NCI-H2227 (cell line): Measurements from ENCODE around the gene ASF1A.

Source experiments
- DNase-seq: peaks from one replicate; lab custom pipeline; 2025; ENCODE audit not compliant: unreplicated experiment; lab: John Stamatoyannopoulos, UW

The ASF1A gene

DNA sequence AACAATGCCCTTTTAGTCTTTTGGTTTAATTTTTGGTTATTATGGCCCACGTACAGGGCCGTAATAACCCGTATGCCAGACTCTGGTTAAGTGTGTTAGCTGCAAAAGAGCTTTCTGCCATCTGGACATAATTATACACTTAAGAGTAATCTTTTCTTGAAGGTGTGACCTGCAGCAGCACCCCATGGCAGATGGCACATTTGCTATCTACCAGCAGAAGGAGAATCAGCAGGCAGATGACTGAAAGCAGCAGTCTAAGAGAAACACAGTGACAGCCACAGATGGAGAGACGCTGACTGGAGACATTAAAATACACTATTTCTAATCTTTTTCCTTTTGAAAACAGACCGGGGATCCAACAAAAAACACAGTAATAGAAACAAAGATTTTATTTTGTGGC, 18.7 kb downstream of the ASF1A start:
- peak; percentile 81 for DNase-seq

DNA sequence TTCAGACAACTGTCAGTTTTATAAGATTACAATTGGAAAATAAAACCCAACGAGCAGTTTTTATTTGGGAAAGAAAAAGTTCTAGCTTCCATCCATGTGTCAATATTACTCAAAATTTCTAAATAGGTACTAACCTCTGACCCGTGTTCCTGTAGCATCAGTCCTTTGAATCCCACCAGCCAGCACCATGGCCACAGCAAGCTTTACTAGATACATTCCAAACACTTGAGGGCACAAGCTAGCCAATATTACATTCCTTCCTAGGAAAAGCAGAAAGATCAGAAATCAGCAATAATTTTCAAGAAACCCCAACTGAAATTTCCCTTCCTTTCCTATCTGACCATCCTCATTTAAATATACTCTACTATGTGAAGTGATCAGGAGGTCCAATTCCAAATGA, 19.2 kb downstream of the ASF1A start:
- DNase-seq = no peak

DNA sequence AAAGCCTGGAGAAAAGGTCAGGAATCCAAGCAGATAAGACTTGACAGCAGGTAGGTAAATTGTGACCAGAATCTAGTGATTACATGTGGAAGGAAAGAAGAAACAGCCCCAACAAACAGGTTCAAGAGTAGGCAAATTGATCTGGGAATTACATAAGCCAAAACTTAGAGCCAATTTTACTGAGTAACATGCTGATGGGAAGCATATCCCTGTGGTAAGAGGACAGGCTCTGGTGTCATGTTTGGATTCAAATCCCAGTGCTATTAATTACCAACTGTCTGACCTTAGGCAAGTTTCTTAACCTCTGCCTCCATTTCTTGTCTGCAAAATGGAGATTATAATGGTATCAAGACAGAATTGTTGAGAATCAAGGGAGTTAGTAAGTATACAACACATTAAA, 20.6 kb downstream of the ASF1A start:
- DNase-seq = no peak

DNA sequence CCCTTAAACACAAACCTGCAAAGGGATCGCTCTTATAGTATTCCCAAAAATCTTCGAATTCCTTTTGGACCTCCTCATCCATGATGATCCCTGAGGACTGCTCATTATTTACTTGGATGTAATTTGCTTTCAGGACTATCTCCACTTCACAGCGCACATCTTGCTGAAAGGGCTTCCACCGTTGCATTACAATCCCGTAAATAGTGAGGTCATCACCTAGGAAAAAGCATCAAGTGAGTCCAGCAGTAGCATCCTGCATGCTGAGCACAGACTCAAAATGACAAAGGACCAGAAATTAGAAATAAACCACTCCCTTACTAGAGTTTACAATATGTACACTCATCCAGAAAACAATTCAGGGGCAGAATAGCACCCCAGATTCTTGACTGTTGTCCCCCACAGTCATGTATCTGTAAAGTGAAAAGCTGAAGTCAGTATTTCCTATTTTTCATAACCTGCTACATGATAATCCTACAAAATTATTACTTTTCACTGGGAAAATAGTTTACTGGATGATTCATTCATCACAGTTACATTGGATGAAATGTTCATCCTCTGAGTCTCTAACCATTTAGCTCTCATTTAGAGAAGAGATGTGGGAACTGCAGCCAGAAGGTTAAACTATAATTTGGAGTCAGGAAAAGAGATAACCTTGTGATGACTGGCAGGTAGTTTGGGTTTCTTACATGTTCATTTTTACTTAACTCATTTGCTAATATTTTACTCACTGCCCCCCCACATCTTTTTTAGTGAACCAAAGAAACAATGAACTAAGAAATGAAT, 23.8 kb downstream of the ASF1A start:
- peak; percentile 40 for DNase-seq

DNA sequence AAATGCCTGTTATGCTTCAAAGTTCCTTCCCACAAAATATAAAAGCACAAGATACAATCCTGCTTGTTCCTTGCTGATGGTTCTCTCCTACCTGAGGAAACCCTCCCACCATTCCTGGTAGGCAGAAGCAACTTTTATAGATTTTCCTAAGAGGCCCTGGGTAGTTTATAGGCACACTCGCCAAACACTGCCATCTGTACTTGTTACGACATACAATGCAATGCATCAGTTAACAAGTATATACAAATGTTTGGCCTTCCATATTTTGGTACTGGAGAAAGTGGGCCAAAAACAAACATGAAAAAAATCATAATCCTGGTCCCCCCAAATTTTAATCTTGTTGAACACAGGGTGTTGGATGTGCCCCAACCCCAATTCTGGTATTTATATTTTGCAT, 24.4 kb downstream of the ASF1A start:
- no peak for DNase-seq

DNA sequence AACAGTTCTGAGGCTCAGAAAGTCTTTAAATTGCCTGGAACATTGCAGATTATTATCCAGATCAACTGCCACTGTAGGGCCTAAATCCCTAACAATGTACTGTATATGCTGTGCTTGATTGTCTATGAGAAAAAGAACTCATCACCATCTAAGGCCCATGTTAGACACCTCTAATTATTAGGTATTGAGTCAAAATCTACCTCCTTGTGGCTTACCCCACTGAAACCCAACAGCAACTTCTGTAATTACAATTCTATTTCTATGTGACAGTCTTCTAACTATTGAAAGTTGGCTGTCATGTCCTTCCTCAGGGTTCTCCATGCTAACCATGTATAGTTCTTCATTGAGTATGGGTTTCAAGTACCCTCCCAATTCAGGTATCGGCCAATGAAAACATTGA, 27.1 kb downstream of the ASF1A start:
- DNase-seq = no peak

DNA sequence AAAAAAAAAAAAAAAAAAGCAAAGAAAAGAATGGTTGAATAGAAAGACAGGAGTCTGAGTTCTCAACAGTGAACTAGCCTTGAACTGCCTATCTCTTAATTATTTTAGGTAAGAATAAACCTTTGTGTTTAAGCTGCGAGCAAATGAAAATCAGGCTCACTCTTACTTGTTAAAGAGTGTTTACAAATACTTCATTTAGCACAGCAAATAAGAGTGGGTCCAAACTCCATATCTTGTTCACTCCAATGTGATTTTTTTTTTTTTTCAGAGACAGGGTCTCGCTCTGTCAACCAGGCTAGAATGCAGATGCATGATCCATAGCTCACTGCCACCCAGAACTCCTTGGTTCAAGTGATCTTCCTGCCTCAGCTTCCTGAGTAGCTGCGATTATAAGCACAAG, 29.1 kb downstream of the ASF1A start:
- DNase-seq = no peak

DNA sequence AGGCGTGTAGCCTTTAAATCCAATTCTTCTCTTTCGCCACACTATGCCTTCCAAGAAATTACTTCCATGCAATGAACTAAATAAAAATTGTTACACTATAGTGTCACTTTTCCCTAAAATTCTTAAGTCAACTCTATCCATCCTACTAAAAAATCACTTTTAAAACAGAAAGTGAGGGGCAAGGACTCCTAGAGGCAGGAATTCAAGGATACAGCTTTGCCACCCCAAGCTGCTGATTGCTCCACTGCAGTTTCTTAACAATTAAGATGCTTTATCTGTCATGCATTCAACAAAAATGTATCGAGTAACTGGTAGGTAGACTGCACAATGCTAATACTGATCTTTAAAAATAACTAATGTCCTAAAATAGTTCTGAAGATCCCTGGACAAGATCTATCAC, 36.7 kb downstream of the ASF1A start:
- DNase-seq = no peak

DNA sequence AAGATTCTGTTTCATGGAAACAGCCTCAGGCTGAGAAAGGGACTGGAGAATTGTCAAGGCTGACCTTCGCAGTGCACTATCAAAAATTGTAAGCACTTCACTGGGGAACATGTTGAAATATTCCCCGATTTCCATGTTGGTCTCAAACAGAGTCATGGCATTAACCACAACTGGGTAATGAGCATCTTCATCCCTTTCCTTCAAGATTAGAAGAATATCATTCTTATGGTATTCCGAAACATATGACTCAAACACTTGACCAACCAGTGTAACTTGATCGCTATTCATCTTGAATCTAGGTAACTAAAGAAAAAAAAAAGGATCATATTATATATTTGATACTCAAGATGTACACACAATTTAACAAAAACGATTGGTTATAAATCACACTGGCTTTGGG, 37.5 kb downstream of the ASF1A start:
- DNase-seq = no peak

DNA sequence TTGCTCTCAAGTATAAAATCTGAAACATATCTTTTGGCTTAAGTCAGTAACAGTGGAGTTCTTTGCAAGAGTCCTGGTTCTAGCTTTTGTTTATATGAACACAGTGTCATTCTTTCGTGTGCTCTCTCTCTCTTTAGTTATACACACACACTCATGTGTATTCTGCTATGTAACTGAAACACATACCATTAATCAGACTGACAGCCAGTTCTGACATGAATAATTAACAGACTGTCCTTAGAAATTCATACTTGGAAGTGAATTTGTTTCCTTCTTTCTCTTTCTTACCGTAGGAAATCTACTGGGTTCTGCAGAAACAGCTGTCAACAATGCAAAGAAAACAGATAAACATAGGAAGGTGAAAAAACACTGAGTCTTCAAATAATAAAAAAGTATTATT, 38.5 kb downstream of the ASF1A start:
- DNase-seq = no peak

DNA sequence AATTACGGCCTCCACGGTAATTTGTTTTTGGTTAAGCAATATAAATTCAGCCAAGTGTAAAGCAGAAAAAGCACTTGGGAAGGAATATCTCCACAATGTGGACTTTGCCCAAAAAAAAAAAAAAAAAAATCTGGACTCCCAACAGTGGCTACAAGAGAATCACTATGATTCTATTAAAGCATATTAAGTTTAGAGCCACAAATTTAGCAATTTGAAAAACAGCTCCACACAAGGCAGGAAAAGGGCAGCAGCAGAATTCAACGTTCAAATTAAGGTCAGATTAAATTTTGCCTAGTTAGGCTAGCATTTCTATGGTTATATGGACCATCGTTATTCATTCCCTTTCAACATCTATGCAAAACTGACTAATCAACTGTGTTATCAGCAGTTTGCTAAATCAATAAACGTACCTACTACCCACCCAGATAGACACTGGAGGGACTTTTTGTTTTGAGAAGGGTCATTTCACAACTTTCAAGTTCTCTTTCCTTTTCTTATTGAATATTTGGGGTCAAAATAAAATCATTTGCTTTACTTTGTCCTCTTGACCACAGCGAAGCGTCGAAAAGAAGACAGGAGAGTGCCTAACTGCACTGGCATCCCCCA, 40.0 kb downstream of the ASF1A start:
- no peak for DNase-seq

DNA sequence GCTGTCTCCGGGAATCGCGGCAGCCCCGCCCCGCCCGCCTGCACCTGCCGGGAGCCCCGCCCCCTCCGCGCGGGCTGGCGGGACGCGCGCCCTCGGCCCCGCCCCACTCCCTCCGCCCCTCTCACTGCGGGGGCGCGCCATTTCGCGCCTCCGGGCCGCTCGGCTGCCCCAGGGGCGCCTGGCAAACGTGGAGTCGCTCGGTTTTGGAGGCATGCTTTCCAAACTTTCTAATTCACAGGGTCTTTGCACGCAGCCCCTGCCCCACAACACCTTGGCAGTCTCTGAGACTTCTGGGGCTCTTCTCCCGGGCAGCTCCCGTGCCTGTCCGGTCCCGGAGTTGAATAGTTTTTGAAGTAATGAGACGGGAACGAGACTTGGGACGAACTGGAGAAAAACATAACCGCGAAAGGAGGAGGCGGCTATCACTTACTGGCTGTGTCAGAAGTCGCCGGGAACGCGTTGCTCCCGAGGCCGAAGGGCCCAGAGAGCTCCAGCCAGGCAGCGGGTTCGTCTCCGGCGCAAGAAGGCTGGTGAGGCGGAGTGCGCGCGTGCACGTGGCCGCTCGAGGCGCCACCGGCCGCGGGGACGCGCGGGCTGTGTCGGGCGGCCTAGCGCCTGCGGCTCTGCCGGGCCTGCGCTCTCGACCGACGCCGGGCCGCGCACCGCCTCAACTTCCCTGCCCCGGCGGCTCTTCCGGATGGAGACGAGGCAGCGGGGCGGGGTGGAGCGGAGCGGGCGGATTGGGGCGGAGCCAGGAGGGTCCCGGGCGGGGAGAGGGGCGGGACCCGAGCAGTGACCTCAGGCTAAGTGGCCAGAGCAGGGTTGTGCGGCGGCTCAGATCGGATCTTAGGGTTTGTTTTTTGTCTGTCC, 40.7 kb downstream of the ASF1A start, which contains the start of gene MCM9:
TSS of gene MCM9 (minus strand) at position 699 of the 870 bp plus-strand sequence. CDS start 3,436 bp downstream, outside the sequence.
- peak; percentile 92 for DNase-seq

DNA sequence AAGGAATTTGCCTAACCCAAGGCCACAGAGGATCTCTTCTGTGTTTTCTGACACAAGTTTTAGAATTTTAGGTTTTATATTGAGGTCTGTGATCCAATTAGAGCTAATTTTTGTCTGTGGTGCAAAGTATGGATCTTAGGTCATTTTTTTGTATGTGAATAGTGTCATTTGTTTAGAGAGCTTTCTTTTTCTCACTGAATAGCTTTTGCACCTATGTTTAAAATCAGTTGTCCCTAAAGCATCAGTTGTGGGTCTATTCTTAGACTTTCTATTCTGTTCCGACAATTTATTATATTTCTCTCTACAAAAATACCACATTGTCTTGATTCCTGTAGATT, 41.3 kb downstream of the ASF1A start:
- DNase-seq = no peak

DNA sequence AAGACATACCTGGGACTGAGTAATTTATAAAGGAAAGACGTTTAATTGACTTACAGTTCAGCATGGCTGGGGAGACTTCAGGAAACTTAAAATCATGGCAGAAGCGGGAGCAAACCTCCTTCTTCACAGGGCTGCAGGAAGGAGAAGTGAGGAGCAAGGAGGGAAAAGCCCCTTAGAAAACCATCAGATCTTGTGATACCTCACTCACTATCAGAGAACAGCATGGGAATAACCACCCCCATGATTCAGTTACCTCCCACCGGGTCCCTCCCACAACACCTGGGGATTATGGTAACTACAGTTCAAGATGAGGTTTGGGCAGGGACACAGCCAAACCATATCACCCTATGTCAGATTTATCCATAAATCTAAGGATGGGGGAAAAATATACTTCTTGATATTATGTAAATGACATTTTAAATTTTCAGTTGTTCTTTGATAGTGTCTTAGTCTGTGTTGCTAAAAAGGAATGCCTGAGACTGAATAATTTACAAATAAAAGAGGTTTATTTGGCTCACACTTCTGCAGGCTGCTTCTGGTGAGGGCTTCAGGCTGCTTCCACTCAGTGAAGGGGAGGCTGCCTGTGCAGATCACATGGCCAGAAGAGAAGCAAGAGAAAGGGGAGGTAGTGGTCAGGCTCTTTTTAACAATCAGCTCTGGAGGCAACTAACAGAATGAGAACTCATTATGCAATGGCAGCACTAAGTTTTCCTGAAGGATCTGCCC, 42.2 kb downstream of the ASF1A start:
- DNase-seq = no peak

DNA sequence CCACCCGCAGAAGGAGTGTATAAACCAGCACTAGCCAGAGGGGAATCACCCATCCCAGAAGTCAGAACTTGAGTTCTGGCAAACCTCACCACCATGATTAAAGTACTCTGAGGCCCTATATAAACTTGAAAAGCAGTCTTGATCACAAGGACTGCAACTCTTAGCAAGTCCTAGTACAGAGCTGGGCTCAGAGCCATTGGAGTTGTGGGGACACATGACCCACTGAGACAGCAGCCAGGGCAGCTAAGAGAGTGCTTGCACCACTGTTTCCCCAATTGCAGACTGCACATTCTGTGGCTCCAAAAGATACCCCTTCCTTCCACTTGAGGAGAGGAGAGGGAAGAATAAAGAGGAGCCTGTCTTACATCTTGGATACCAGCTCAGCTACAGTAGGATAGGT, 45.7 kb downstream of the ASF1A start:
- no peak for DNase-seq

DNA sequence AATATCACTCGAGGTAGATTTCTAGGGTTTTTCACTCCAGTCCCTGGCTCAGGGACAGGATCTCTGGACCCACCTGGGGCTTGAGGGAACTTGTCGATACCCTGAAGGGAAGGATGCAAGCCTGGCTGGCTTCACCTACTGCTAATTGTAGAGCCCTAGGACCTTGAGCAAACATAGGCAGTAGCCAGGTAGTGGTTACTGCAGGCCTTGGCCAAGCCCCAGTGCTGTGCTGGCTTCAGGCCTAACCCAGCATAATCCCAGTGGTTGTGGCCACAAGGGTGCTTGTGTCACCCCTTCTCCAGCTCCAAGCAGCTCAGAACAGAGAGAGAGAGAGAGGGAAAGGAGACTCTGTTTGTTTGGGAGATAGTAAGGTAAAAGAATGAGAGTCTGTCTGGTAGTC, 46.8 kb downstream of the ASF1A start:
- no peak for DNase-seq

DNA sequence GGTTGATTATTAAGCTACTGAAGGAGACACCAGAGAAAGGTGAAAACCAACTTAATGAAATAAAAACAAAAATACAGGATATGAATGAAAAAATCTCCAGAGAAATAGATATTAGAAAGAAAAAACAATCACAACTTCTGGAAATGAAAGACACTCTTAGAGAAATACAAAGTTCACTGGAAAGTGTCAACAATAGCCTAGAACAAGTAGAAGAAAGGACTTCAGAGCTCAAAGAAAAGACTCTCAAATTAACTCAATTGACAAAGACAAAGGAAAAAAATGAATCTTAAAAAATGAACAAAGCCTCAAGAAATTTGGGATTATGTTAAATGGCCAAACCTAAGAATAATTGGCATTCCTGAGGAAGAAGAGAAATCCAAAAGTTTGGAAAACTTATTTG, 51.3 kb downstream of the ASF1A start:
- DNase-seq = no peak

DNA sequence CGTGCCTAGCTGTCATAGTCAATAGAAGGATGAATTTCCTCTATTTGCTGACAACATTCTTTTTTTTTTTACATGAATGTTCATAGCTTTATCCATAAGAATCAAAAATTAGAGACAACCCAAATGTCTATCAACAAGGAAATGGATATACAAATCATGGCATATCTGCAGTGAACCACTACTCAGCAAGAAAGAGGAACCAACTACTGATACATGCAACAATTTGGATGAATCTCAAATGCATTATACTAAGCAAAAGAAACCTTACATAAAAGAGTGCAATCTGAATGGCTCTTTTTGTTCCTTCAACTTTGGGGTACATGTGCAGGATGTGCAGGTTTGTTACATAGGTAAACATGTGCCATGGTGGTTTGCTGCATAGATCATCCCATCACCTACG, 58.7 kb downstream of the ASF1A start:
- DNase-seq = no peak

DNA sequence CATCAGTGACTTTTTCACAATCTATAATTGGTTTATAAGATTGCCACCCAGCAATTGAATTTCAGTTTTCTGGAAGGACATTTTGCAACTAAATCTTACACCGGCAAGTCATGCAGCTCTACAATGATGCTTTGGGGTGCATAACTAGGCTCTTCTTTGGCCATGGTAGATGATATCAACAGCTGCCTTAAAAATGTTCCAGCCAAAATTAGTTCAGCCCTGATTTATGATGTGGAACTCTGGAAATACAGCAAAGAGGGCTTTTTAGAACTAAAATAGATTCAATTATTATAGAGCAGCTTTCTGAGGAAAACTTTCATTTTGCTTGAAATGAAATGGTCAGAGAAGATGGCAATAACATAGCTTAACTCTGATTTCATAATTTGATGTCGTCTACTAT, 59.4 kb downstream of the ASF1A start:
- no peak for DNase-seq
